B cell (primary cell): ENCODE measurements around the gene ZSCAN30. TPM values are rescaled to one million over a fixed set of nuclear protein-coding genes. Genes with fewer than 3 reads are reported as not detected.
A peak's percentile ranks its signal among the peaks of the same experiment; 100 is the strongest.

Experiments
- ATAC-seq: fragments of 200-7000 bp; cut with Tn5 transposase; one replicate; pipeline ENCODE4 v1.10.0; 2021; ENCODE audit warnings: low read depth, mild to moderate bottlenecking, moderate number of reproducible peaks, moderate library complexity
- CTCF ChIA-PET: fragments of 350-600 bp; sonication (Branson Sonifier 250); formaldehyde crosslinking; loops from one replicate; lab custom pipeline; 2021; ENCODE audit warnings: antibody characterized with exemption, inconsistent platforms; lab: Charles Lee
- POLR2A ChIA-PET: fragments of 350-600 bp; sonication (Branson Sonifier 250); formaldehyde crosslinking; loops from one replicate; lab custom pipeline; 2021; ENCODE audit warnings: antibody characterized with exemption; lab: Charles Lee
- DNase-seq: peaks from one replicate; pipeline ENCODE4 v3.0.0; 2013
- H2AFZ ChIP-seq: 2 replicates; pipeline ENCODE4 v1.6.1; 2012; ENCODE audit warnings: mild to moderate bottlenecking, low read depth, low read length; ENCODE audit not compliant: insufficient read depth, poor library complexity, severe bottlenecking
- H3K27ac ChIP-seq, 2 donors: 1 replicate in 1 of 2; 2 replicates in 1 of 2; pipeline ENCODE4 v1.5.1; 2012 to 2013; ENCODE audit warnings: low read length in 2 of 2, mild to moderate bottlenecking in 2 of 2, moderate library complexity in 1 of 2
- H3K27me3 ChIP-seq, 4 experiments: fragments of 200-600 bp in 1 of 4; sonication (generic) in 1 of 4; replicated peaks in 1 of 4; 1 replicate in 2 of 4; 2 replicates in 2 of 4; pipeline versions ENCODE4 v1.6.1 to v1.7.0; 2013 to 2016; ENCODE audit warnings: low read length in 3 of 4, mild to moderate bottlenecking in 2 of 4, mixed read lengths in 1 of 4, moderate library complexity in 1 of 4; ENCODE audit not compliant: insufficient read depth in 4 of 4, control insufficient read depth in 3 of 4; ENCODE audit errors: control extremely low read depth in 1 of 4
- H3K36me3 ChIP-seq, 2 experiments: replicated peaks in 1 of 2; 1 replicate in 1 of 2; 2 replicates in 1 of 2; pipeline versions ENCODE4 v1.6.1 to v1.7.1; 2013; ENCODE audit warnings: low read length in 1 of 2; ENCODE audit not compliant: insufficient read depth in 2 of 2, control insufficient read depth in 1 of 2; ENCODE audit errors: control extremely low read depth in 1 of 2, extremely low read depth in 1 of 2
- H3K4me1 ChIP-seq, 2 donors: fragments of 200-600 bp in 1 of 2; sonication (generic) in 1 of 2; 1 replicate in 1 of 2; 2 replicates in 1 of 2; pipeline versions ENCODE4 v1.5.1 to v1.6.1; 2013 to 2017; ENCODE audit warnings: low read length in 2 of 2; ENCODE audit not compliant: control insufficient read depth in 2 of 2, insufficient read depth in 2 of 2
- H3K4me2 ChIP-seq: replicated peaks from 2 replicates; pipeline ENCODE3; 2012; ENCODE audit warnings: mild to moderate bottlenecking, low read depth, low read length; ENCODE audit not compliant: poor library complexity, severe bottlenecking
- H3K4me3 ChIP-seq, 5 experiments: fragments of 200-600 bp in 1 of 5; sonication (generic) in 1 of 5; 1 replicate in 3 of 5; 2 replicates in 2 of 5; pipeline versions ENCODE4 v1.5.1 to v1.7.0; 2011 to 2016; ENCODE audit warnings: low read length in 4 of 5, mild to moderate bottlenecking in 4 of 5, low read depth in 2 of 5, control low read depth in 1 of 5, moderate library complexity in 1 of 5; ENCODE audit not compliant: insufficient read depth in 1 of 5; ENCODE audit errors: control extremely low read depth in 1 of 5, extremely low read depth in 1 of 5
- H3K79me2 ChIP-seq: fragments of 200-600 bp; sonication (generic); one replicate; pipeline ENCODE4 v1.6.0; 2016; ENCODE audit warnings: low read length; ENCODE audit not compliant: control insufficient read depth, insufficient read depth
- H3K9ac ChIP-seq: fragments of 200-600 bp; sonication (generic); 2 replicates; pipeline ENCODE4 v1.6.1; 2017; ENCODE audit warnings: mild to moderate bottlenecking, low read length, moderate library complexity
- H3K9me3 ChIP-seq, 3 donors: one replicate each; pipeline versions ENCODE4 v1.6.1 to v1.7.1; 2013; ENCODE audit warnings: low read length in 2 of 3; ENCODE audit not compliant: control insufficient read depth in 2 of 3, insufficient read depth in 1 of 3; ENCODE audit errors: control extremely low read depth in 1 of 3
- H4K20me1 ChIP-seq: 2 replicates; pipeline ENCODE4 v1.6.0; 2012; ENCODE audit warnings: mild to moderate bottlenecking, low read length; ENCODE audit not compliant: insufficient read depth, control insufficient read depth, poor library complexity, severe bottlenecking
- H3K27ac Mint-ChIP-seq: one replicate; pipeline ENCODE4 v1.8.0; 2021; ENCODE audit warnings: mixed read lengths
- H3K27me3 Mint-ChIP-seq: one replicate; pipeline ENCODE4 v1.8.0; 2021; ENCODE audit warnings: mixed read lengths
- H3K4me1 Mint-ChIP-seq: one replicate; pipeline ENCODE4 v1.8.0; 2021; ENCODE audit warnings: mixed read lengths
- H3K4me3 Mint-ChIP-seq: one replicate; pipeline ENCODE4 v1.8.0; 2021; ENCODE audit warnings: mixed read lengths
- H3K9me3 Mint-ChIP-seq: one replicate; pipeline ENCODE4 v1.8.0; 2022; ENCODE audit warnings: mixed read lengths; ENCODE audit not compliant: insufficient read depth
- EZH2 ChIP-seq: IDR thresholded peaks from 2 replicates; pipeline ENCODE4 v1.6.1; 2012; ENCODE audit warnings: borderline replicate concordance, low read depth, mild to moderate bottlenecking, moderate library complexity, low read length; ENCODE audit not compliant: insufficient read depth, poor library complexity, severe bottlenecking
- WGBS: methylation state at CpG from one replicate; pipeline ENCODE4 v1.1.5; 2013; ENCODE audit warnings: missing lambda C conversion rate; ENCODE audit not compliant: insufficient coverage; 5-methylcytosine and 5-hydroxymethylcytosine counted together
- intact Hi-C: fragments of 100-400 bp; cut with micrococcal nuclease; formaldehyde crosslinking; loops from one replicate; pipeline ENCODE4 v1.10.0; 2022
- polyA plus RNA-seq: library from polyadenylated mRNA; depleted of rRNA; stranded (reverse); fragments of >200 nt; gene quantifications from 2 replicates; pipeline ENCODE4 v1.2.3, GENCODE V29; 2012
- total RNA-seq, 2 donors: library from RNA; stranded (reverse); fragments of 120-200 nt in 1 of 2; gene quantifications; 1 replicate in 1 of 2; 2 replicates in 1 of 2; pipeline versions ENCODE4 v1.2.3 to v1.2.4, GENCODE V29; 2013 to 2022
- TF ChIP-seq, protein P1 (sequence below): fragments of 200-600 bp; IDR thresholded peaks from one replicate; pipeline ENCODE4 v1.8.0; 2022; ENCODE audit warnings: antibody characterized with exemption, mild to moderate bottlenecking

ZSCAN30 gene
- total and polyA plus RNA-seq, 2 donors (not counting 1 experiment from before 2014, with no cell fraction given), result 11.0 to 37.3 TPM

DNA sequence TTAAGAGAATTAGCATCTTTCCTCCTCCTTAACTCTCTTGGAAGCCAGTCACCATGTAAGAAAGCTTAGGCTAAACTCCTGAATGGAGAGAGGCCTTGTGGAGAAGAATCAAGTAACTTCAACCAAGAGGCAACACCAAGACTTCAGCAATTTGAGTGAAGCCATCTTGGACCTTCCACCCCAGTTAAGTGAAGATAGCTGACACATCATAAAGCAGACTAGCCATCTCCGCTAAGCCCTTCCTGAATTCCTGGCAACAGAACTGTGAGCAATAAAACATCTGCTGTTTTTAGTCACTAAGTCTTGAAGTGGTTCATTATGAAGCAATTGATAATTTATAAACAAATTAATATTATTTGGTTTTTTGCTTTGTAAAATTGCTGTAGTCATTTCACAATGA is 50.7 kb downstream of the ZSCAN30 start:
- TF ChIP-seq, protein P1, sequence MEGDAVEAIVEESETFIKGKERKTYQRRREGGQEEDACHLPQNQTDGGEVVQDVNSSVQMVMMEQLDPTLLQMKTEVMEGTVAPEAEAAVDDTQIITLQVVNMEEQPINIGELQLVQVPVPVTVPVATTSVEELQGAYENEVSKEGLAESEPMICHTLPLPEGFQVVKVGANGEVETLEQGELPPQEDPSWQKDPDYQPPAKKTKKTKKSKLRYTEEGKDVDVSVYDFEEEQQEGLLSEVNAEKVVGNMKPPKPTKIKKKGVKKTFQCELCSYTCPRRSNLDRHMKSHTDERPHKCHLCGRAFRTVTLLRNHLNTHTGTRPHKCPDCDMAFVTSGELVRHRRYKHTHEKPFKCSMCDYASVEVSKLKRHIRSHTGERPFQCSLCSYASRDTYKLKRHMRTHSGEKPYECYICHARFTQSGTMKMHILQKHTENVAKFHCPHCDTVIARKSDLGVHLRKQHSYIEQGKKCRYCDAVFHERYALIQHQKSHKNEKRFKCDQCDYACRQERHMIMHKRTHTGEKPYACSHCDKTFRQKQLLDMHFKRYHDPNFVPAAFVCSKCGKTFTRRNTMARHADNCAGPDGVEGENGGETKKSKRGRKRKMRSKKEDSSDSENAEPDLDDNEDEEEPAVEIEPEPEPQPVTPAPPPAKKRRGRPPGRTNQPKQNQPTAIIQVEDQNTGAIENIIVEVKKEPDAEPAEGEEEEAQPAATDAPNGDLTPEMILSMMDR, result no peak
- TF ChIP-seq EZH2, result no peak
- Histone ChIP-seq H3K27ac (no peak overlapping the region), H4K20me1 (no peaks in the 10 kb centered on the region), H3K4me2 (no peak overlapping the region), H3K27me3 (no peaks in the 10 kb centered on the region), H3K36me3 (peaks cover 9 to 19% of the 10 kb centered on the region in 2 experiments), H3K9me3 (peaks cover 0 to 1% (median 0%) of the 10 kb centered on the region in 3 donors), H3K4me1 (peaks cover 10 to 12% of the 10 kb centered on the region in 2 donors), H2AFZ (peak overlapping the region; percentile 1), H3K79me2 (peaks cover 40% of the 10 kb centered on the region), H3K4me3 (no peak overlapping the region), H3K9ac (no peak overlapping the region)
- DNase-seq, result no peak
- Mint-ChIP-seq H3K27ac (peak overlapping the region; percentile 26), H3K27me3 (no peaks in the 10 kb centered on the region), H3K9me3 (peaks cover 2% of the 10 kb centered on the region), H3K4me1 (peaks cover 27% of the 10 kb centered on the region), H3K4me3 (peak overlapping the region; percentile 62)
- ChIA-PET CTCF (interaction anchor here (0.6 to 2.6 kb wide), 7 partner anchors 8 to 232 kb away, joined by 3 to 13 read pairs (median 4); no protein-coding TSS in a partner anchor), POLR2A (interaction anchor here (0.6 to 2.9 kb wide), 3 partner anchors 28 to 98 kb away, joined by 3 to 15 read pairs (median 6); no protein-coding TSS in a partner anchor)
- intact Hi-C loops, result loop anchor here (10.0 kb wide), 1 partner anchor 65 kb away; no protein-coding TSS in a partner anchor
- WGBS, result no CpG with 5 or more reads among the region's 1 CpG
- no peak for ATAC-seq

DNA sequence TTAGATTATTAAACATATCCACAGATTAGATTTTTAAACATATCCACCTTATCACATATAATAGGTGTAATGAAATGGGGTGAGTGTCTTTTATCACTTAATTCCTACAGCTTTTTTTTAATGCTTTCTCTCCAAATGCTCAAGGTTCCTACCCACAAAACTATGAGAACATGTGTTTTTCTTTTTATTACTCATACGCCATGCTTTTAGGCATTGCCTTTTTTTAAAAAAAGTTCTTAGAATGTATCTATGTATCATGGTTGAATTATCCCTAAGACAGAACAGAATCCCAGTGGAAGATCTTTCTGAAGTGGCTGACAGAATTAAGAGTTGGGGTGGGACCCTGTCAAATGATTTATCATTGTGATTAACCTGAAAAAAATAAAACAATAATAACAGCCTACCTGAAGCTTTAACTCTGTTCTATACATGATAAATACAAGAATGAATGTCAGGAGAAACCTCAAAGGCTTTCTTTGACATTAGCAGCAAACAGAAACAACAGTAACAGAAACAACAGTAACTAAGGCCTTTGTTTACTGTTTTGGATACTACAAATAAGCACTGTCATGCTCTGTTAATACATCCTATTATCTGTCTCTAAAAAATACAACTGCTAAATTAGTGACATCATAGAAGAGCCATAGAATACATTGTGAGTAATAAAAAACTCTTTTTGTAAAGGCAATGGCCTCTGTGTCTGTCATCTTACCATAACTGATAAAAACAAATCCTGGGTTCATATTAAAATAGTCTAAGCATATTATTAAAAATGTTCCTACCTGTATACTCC is 53.3 kb downstream of the ZSCAN30 start:
- Histone ChIP-seq H2AFZ (no peak overlapping the region), H3K4me2 (no peak overlapping the region), H3K27ac (no peak overlapping the region), H3K27me3 (no peaks in the 10 kb centered on the region), H3K9ac (no peak overlapping the region), H3K36me3 (no peaks in the 10 kb centered on the region), H3K4me3 (no peak overlapping the region), H3K79me2 (peaks cover 16% of the 10 kb centered on the region), H3K4me1 (peaks cover 4% of the 10 kb centered on the region in 2 donors), H3K9me3 (no peaks in the 10 kb centered on the region), H4K20me1 (no peaks in the 10 kb centered on the region)
- H3K4me1 Mint-ChIP-seq, result peaks cover 8% of the 10 kb centered on the region
- no peak overlapping the region for H3K27ac Mint-ChIP-seq
- ChIA-PET POLR2A (interaction anchor here (0.6 kb wide), 1 partner anchor 24 kb away, joined by 5 read pairs; no protein-coding TSS in a partner anchor), CTCF (interaction anchor here (0.8 to 2.1 kb wide), 3 partner anchors 105 to 150 kb away, joined by 3 to 8 read pairs (median 3); no protein-coding TSS in a partner anchor)
- whole genome bisulfite sequencing, result no CpG with 5 or more reads among the region's 1 CpG
- no peak overlapping the region for H3K4me3 Mint-ChIP-seq
- TF ChIP-seq, protein P1, result no peak
- TF ChIP-seq EZH2, result no peak
- intact Hi-C loops, result loop anchor here (10.0 kb wide), 1 partner anchor 62 kb away; no protein-coding TSS in a partner anchor
- DNase-seq (no peak), ATAC-seq (no peak)
- H3K9me3 Mint-ChIP-seq, result no peaks in the 10 kb centered on the region
- no peaks in the 10 kb centered on the region for H3K27me3 Mint-ChIP-seq
